NCI-H1092 (cell line): ENCODE results near the gene SDK1.

Experiments used
- DNase-seq: peaks from one replicate; lab custom pipeline; 2025; lab: John Stamatoyannopoulos, UW

The SDK1 gene

GRCh38 chr7:3283130-3283704, 17.8 kb upstream of the SDK1 start:
- no peak for DNase-seq

GRCh38 chr7:3285652-3286051, 15.4 kb upstream of the SDK1 start:
- no peak for DNase-seq

DNA sequence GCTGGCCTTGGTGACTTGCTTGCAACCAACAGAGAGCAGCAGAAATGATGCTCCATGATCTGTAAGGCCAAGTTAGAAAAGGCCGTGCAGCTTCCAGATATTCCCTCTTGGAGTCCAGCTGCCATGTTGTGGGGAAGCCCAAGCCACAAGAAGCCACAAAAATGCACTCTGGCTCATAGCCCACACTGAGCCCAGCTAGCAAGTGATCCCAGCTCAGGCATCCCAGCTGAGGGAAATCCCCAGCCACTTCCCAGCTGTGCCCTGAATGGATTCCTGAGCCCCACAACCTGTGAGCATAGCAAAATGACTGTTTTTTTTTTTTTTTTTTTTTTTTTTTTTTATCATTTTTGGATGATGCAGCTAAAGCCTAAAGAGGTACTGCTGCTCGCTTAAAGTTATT, 11.1 kb upstream of the SDK1 start:
- DNase-seq = no peak

DNA sequence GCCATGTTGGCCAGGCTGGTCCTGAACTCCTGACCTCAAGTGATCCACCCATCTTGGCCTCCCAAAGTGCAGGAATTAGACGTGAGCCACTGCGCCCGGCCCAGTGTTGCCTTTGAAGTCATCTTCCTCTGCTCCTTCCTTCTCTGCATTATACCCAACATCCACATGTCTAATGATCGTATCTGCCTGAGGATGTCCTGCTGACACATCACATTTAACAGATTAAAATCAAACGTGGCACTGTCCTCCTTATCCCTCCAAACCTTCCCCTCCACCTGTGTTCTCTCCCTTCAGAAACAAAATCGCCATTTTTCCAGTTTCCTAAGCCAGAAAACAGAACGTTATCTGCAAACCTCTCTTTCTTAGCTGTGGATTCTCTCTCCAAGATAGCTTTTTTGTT, 8.4 kb upstream of the SDK1 start:
- DNase-seq = no peak

DNA sequence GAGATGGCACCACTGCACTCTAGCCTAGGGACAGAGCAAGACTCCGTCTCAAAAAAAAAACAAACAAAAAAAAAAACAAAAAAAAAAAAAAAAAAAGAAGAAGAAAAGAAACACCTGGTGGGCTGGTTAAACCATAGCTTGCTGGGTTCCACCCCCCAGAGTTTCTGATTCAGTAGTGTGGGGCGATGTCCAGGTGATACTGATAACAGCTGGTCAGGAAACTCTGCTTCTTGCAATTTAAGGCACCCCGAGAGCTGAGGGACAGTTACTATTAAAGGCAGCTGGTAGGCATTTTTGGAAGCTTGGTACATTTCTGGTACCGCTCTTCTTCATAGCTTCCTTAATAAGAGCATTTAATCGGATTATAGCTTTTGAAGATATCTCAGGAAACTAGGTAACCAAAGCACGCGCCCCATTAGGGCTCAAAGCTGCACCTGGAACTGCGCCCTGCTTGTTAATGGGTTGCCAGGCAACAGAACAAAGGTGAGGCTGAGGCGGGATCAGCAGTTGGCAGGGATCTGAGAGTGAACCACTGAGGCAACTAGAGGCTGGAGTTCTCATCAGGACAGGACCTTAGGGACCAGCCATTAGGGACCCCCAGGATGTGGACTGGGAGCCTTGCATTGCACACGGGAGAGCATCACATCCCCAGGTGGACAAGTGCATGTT, 6.5 kb upstream of the SDK1 start:
- DNase-seq = peak; percentile 88

GRCh38 chr7:3297105-3297819, 3.8 kb upstream of the SDK1 start:
- DNase-seq = no peak

DNA sequence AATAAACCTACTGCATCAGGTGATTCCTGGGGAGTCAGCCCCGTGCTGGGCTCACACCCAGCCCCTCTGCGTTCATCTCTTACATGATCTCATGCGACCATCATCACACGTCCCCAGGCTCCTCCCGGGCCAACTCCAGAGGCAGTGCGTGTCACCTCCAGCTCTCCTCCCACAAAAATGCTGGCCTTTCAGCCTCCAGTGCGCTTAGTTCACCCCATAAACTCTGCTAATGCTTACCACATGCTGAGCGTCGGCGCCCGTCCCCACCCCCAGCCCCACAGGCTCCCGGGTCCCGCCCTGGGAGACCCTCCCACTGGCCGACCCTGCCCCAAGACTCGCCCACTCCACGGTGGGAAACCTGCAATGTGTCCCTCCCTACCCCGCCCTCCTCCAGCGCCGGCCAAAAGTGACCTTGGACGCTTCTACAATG, 816 bp upstream of the SDK1 start:
- DNase-seq = peak; percentile 53

- DNase-seq = no peak
Observed at GRCh38 chr7:3301449-3301731, 338 bp downstream of the SDK1 start.

GRCh38 chr7:3301831-3302618, 973 bp downstream of the SDK1 start:
- DNase-seq = no peak

- no peak for DNase-seq
Observed at GRCh38 chr7:3302681-3303320, 1.7 kb downstream of the SDK1 start.

- DNase-seq = no peak
Observed at GRCh38 chr7:3304131-3304530, 3.1 kb downstream of the SDK1 start.

DNA sequence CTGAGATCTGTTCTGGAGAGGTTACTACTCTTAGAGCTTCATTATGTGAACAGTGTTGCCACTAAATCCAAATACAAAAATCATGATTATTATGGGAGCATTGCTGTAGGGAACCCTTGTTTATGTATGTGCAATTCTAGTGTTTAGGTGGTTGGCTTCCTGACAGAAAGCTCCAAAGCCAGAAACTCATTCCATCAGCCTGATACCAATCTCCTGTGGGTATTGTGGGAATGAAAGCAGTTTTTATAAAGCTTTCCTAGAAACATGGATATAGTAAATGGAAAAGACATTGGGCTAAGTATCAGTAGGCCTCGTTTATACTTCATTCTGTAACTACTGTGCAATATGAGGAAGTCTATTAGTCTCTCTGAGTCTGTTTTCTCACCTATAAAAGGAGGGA, 6.4 kb downstream of the SDK1 start:
- DNase-seq = no peak

GRCh38 chr7:3309140-3309539, 8.1 kb downstream of the SDK1 start:
- DNase-seq = no peak

- DNase-seq = no peak
Observed at GRCh38 chr7:3309956-3310355, 8.9 kb downstream of the SDK1 start.

- DNase-seq = no peak
Observed at GRCh38 chr7:3310884-3311283, 9.8 kb downstream of the SDK1 start.

GRCh38 chr7:3312583-3312982, 11.5 kb downstream of the SDK1 start:
- no peak for DNase-seq

DNA sequence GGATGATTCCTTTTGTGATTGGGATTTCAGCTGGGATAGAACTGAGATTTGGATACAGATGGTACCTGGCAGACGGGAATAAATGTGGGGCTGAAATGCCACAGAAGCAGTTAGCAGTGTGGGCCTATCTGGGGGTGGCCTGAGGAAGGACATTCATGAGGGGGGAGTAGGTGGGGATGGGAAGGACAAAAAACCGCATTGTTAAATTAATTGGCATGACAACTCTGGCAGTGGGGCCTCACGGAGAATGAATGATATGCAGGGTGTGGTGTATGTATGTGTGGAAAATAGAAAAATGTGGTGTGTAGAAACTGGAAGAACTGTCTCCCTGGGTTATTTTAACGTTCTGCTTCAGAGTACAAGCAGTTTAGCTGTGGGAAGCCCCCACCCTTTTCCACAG, 17.8 kb downstream of the SDK1 start:
- no peak for DNase-seq

DNA sequence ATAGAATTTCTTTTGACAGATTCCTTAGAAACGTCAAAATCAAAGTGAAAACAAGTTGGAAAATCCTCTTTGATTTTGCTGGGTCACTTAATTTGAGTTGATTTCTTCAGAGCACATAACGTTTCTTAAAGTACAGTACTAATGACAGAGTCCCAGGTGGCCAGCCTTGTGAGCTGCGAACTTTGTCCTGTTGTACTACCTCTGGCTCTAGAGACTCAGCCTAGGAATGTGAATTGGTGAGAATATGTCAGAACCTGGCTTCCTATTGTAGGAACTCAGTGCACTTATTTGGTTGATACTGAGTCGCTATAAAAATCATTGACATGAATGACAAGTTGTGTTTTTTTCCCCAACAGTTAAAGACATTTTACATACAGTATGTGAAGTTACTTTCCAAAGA, 20.2 kb downstream of the SDK1 start:
- DNase-seq = no peak

DNA sequence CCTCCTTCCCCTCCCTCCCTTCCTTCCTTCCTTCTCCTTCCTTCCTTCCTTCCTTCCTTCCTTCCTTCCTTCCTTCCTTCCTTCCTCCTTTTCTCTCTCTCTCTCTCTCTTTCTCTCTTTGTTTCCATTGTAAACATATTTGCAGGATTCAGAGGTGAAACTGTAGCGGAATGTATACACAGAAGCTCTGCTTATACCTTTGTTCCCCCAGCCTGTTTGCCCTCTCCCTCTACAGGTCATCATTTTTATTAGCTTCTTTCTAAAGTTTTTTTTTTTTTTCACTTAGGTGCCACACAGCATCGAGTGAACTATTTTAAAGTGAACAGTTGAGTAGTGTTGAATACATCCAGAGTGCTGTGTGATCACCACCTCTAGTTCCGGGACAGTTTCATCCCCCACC, 20.7 kb downstream of the SDK1 start:
- DNase-seq = no peak

- DNase-seq = no peak
Observed at GRCh38 chr7:3326246-3326645, 25.2 kb downstream of the SDK1 start.

DNA sequence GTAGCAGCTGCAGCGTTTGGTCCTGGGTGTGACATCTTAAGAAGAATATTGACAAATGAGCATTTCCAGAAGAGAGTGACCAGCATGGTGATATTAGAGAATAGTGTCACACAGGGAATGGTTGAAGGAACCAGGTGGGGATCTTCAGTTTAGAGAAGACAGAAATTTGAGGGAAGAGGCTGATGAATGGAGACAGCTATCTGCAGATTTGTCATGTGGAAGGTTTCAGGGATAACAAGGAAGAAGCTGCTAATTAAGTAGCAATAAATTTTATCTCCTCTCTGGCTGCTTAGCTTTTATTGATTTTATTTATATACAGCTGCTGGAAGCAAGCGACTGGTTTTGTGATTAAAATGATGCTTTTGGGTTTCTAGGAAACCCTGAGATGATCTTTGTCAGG, 26.0 kb downstream of the SDK1 start:
- no peak for DNase-seq

DNA sequence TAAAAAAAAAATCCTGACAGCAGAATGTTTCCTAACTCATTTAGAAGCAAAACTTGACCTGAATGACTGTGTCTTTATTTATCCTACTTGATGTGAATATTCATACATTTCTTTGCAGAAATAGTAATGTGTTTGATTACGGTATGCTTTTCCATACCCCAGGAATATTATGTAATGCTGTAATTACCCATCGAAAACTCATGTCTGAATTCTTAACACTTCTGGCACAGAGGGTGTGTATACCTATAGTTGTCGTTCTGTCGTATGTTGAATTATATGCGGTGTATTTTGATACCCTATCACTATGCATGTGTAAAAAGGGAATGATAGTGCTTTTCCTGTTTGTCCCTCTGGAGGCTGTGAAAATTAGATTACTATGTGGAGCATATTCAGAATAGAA, 26.6 kb downstream of the SDK1 start:
- no peak for DNase-seq

DNA sequence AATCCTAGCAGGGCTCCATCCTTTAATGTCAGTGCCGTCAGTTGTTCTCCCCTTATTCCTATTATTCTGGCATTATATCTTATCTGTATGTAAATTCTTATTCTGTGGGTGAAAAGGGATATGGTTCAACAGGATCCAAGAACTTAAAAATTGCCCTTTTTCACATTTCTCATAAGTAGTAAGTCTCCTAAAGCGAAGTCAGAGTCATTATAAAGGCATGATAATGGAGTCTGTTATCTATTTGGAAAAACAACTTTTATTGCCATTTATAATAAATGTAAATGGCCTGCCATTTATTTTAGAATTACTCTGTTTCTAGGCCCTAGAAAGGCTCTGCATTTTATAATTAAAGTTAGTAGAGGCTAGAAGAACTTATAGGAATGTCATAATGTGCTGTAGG, 31.3 kb downstream of the SDK1 start:
- DNase-seq = no peak
